Activated naive CD8-positive, alpha-beta T cell (primary cell): Measurements from ENCODE around the gene NAPEPLD.
A peak's percentile ranks its signal among the peaks of the same experiment; 100 is the strongest.
"Not testable (repeated sequence)": the region's sequence is repeated elsewhere in the genome, so short reads cannot be mapped to it uniquely, and the experiment has no call there.

Experiments
- H3K27ac Mint-ChIP-seq: one replicate; pipeline ENCODE4 v1.8.0; 2021; ENCODE audit warnings: mixed read lengths
- H3K27me3 Mint-ChIP-seq: one replicate; pipeline ENCODE4 v1.8.0; 2021; ENCODE audit warnings: mixed read lengths
- H3K36me3 Mint-ChIP-seq: one replicate; pipeline ENCODE4 v1.8.0; 2021; ENCODE audit warnings: mixed read lengths
- H3K4me1 Mint-ChIP-seq: one replicate; pipeline ENCODE4 v1.8.0; 2021; ENCODE audit warnings: low read depth, mixed read lengths
- H3K4me3 Mint-ChIP-seq: one replicate; pipeline ENCODE4 v1.8.0; 2021; ENCODE audit warnings: mild to moderate bottlenecking, mixed read lengths
- H3K9me3 Mint-ChIP-seq: one replicate; pipeline ENCODE4 v1.8.0; 2021; ENCODE audit warnings: low read depth, mixed read lengths

The NAPEPLD gene

GRCh38 chr7:103074519-103075336 is 74.2 kb downstream of the NAPEPLD start, which contains the start of the genes ARMC10 and FBXL13:
TSS of gene ARMC10 (plus strand) at chr7:103075140. CDS start at chr7:103075273, 133 bp downstream.
TSS of gene FBXL13 (minus strand) at chr7:103074796.
- H3K27ac Mint-ChIP-seq: peak within 1 kb of the TSS; percentile 95
- H3K9me3 Mint-ChIP-seq: no peaks in the 10 kb centered on the region
- no peaks in the 10 kb centered on the region for H3K27me3 Mint-ChIP-seq
- H3K4me1 Mint-ChIP-seq: peaks cover 47% of the 10 kb centered on the region
- H3K4me3 Mint-ChIP-seq: peak within 1 kb of the TSS; percentile 98
- H3K36me3 Mint-ChIP-seq: peaks cover 4% of the 10 kb centered on the region

- Mint-ChIP-seq H3K27me3 (no peaks in the 10 kb centered on the region), H3K27ac (peak overlapping the region; percentile 75), H3K4me1 (peaks cover 42% of the 10 kb centered on the region), H3K4me3 (peak overlapping the region; percentile 96), H3K36me3 (peaks cover 4% of the 10 kb centered on the region), H3K9me3 (no peaks in the 10 kb centered on the region)
Measured at GRCh38 chr7:103073989-103074518, 74.8 kb downstream of the NAPEPLD start.

- Mint-ChIP-seq H3K27me3 (no peaks in the 10 kb centered on the region), H3K4me3 (no peak overlapping the region), H3K9me3 (no peaks in the 10 kb centered on the region), H3K4me1 (peaks cover 20% of the 10 kb centered on the region), H3K36me3 (peaks cover 5% of the 10 kb centered on the region), H3K27ac (no peak overlapping the region)
Measured at GRCh38 chr7:103071000-103071399, 77.9 kb downstream of the NAPEPLD start.

GRCh38 chr7:103068414-103069403 is 80.2 kb downstream of the NAPEPLD start:
- Mint-ChIP-seq H3K36me3 (peaks cover 5% of the 10 kb centered on the region), H3K4me3 (no peak overlapping the region), H3K4me1 (peaks cover 4% of the 10 kb centered on the region), H3K27ac (no peak overlapping the region), H3K27me3 (no peaks in the 10 kb centered on the region), H3K9me3 (no peaks in the 10 kb centered on the region)

- no peaks in the 10 kb centered on the region for H3K27me3 Mint-ChIP-seq
- peaks cover 2% of the 10 kb centered on the region for H3K4me1 Mint-ChIP-seq
- peaks cover 5% of the 10 kb centered on the region for H3K36me3 Mint-ChIP-seq
- H3K9me3 Mint-ChIP-seq: no peaks in the 10 kb centered on the region
- peak overlapping the region; percentile 16 for H3K27ac Mint-ChIP-seq
- H3K4me3 Mint-ChIP-seq: no peak overlapping the region
Measured at GRCh38 chr7:103065667-103066066, 83.2 kb downstream of the NAPEPLD start.

GRCh38 chr7:103063895-103064294 is 85.0 kb downstream of the NAPEPLD start:
- Mint-ChIP-seq H3K9me3 (no peaks in the 10 kb centered on the region), H3K27ac (no peak overlapping the region), H3K36me3 (peaks cover 5% of the 10 kb centered on the region), H3K4me3 (no peak overlapping the region), H3K27me3 (no peaks in the 10 kb centered on the region), H3K4me1 (peaks cover 2% of the 10 kb centered on the region)

- Mint-ChIP-seq H3K27ac (no peak overlapping the region), H3K27me3 (no peaks in the 10 kb centered on the region), H3K36me3 (peaks cover 4% of the 10 kb centered on the region), H3K9me3 (no peaks in the 10 kb centered on the region), H3K4me3 (no peak overlapping the region), H3K4me1 (peaks cover 2% of the 10 kb centered on the region)
Measured at GRCh38 chr7:103059471-103059870, 89.4 kb downstream of the NAPEPLD start.

- Mint-ChIP-seq H3K9me3 (no peaks in the 10 kb centered on the region), H3K4me3 (no peak overlapping the region), H3K4me1 (peaks cover 2% of the 10 kb centered on the region), H3K36me3 (peaks cover 6% of the 10 kb centered on the region), H3K27ac (no peak overlapping the region), H3K27me3 (no peaks in the 10 kb centered on the region)
Measured at GRCh38 chr7:103058122-103058521, 90.8 kb downstream of the NAPEPLD start.

GRCh38 chr7:103056006-103056405 is 92.9 kb downstream of the NAPEPLD start:
- H3K27ac Mint-ChIP-seq, H3K4me1 Mint-ChIP-seq, H3K9me3 Mint-ChIP-seq, H3K36me3 Mint-ChIP-seq, H3K27me3 Mint-ChIP-seq, H3K4me3 Mint-ChIP-seq: not testable (repeated sequence)

GRCh38 chr7:103051519-103051918 is 97.4 kb downstream of the NAPEPLD start:
- Mint-ChIP-seq H3K9me3 (peaks cover 3% of the 10 kb centered on the region), H3K4me1 (no peaks in the 10 kb centered on the region), H3K27ac (no peak overlapping the region), H3K36me3 (peaks cover 7% of the 10 kb centered on the region), H3K4me3 (no peak overlapping the region), H3K27me3 (no peaks in the 10 kb centered on the region)
